ENCODE results near the gene SIK2.

GRCh38 chr11:111637885-111638284 lies 35.6 kb downstream of the SIK2 start:
- TF ChIP-seq, protein P1, sequence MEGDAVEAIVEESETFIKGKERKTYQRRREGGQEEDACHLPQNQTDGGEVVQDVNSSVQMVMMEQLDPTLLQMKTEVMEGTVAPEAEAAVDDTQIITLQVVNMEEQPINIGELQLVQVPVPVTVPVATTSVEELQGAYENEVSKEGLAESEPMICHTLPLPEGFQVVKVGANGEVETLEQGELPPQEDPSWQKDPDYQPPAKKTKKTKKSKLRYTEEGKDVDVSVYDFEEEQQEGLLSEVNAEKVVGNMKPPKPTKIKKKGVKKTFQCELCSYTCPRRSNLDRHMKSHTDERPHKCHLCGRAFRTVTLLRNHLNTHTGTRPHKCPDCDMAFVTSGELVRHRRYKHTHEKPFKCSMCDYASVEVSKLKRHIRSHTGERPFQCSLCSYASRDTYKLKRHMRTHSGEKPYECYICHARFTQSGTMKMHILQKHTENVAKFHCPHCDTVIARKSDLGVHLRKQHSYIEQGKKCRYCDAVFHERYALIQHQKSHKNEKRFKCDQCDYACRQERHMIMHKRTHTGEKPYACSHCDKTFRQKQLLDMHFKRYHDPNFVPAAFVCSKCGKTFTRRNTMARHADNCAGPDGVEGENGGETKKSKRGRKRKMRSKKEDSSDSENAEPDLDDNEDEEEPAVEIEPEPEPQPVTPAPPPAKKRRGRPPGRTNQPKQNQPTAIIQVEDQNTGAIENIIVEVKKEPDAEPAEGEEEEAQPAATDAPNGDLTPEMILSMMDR (IDR thresholded peaks at IDR 0.05 in 2 of 3, conservative IDR thresholded peaks at IDR 0.05 in 1 of 3; ENCODE audit: borderline replicate concordance in 1 of 3, insufficient read depth in 1 of 3, low read depth in 2 of 3, low read length in 2 of 3): no peak
- TF ChIP-seq SIN3A (IDR thresholded peaks at IDR 0.05; ENCODE audit: low read depth): no peak
- no peak for TF ChIP-seq TCF7L2 (IDR thresholded peaks at IDR 0.05; ENCODE audit: borderline replicate concordance, extremely low read depth, insufficient read depth, insufficient read length)
- TF ChIP-seq POLR2A (IDR thresholded peaks at IDR 0.05; ENCODE audit: borderline replicate concordance, extremely low read depth, insufficient read depth, insufficient read length): no peak
- no peak for TF ChIP-seq POLR2AphosphoS5 (IDR thresholded peaks at IDR 0.05; ENCODE audit: low read depth, low read length)
- TF ChIP-seq, protein P2, sequence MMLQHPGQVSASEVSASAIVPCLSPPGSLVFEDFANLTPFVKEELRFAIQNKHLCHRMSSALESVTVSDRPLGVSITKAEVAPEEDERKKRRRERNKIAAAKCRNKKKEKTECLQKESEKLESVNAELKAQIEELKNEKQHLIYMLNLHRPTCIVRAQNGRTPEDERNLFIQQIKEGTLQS (IDR thresholded peaks at IDR 0.05): no peak
- TF ChIP-seq ELF1 (IDR thresholded peaks at IDR 0.05; ENCODE audit: borderline replicate concordance, low read depth): no peak
- no peak for TF ChIP-seq EZH2 (IDR thresholded peaks at IDR 0.05)
- TF ChIP-seq FOSL1 (IDR thresholded peaks at IDR 0.05; ENCODE audit: low read depth): no peak
- no peak for TF ChIP-seq SRF (IDR thresholded peaks at IDR 0.05; ENCODE audit: low read depth)
- TF ChIP-seq CEBPB (IDR thresholded peaks at IDR 0.05; ENCODE audit: low read depth): no peak
- TF ChIP-seq YY1 (IDR thresholded peaks at IDR 0.05; ENCODE audit: extremely low read depth, insufficient replicate concordance, low read depth, low read length): no peak

Data from HCT116 (cell line).